ENCODE data around the gene SLC22A1.
"Not testable (repeated sequence)": the region's sequence is repeated elsewhere in the genome, so short reads cannot be mapped to it uniquely, and the experiment has no call there.

SLC22A1 gene

DNA sequence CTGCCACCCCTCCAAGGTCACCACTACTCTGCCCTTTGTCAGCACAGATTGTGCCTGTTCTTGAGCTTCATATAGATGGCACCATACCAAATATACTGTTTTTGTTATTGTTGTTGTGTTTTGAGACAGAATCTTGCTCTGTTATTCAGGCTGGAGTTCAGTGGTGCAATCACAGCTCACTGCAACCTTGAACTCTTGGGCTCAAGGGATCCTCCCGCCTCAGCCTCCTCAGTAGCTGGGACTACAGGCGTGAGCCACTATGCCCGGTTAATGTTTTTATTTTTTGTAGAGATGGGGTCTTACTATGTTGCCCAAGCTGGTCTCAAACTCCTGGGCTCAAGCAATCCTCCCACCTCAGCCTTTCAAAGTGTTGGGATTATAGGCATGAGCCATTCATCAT is 18.9 kb downstream of the SLC22A1 start:
- DNase-seq, result not testable (repeated sequence)

DNA sequence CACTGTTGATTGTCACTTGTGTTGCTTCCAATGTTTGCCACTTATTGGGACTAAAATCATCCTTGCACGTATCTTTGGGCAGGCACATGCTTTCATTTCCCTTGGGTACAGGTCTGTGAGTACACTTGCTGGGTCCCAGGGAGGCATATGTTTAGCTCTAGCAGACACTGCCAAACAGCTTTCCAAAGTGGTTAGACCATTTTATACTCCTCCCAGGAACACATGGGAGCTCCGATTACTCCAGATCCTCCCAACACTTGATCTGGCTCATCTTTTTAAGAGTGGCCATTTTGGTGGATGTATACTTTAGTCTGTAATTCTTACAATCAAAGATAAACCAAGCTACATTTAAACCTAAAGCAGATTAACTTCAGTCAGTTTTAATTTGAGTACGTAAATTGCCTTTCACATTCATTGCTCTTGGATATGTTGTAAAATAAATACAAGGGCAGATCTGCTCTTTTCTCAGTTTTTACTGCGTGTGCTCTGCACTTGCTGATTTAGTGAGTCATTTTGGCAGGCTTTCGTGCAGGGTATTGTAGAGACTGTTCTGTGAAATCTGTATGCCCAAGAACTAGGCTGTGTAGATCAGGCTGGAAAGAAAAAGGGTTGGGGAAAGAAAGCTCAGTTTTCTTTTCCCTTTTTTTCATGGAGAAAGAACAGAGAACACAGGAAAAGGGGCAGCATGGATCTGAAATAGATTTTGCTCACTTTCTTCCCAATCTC is 19.5 kb downstream of the SLC22A1 start:
- peak; percentile 62 for DNase-seq

DNA sequence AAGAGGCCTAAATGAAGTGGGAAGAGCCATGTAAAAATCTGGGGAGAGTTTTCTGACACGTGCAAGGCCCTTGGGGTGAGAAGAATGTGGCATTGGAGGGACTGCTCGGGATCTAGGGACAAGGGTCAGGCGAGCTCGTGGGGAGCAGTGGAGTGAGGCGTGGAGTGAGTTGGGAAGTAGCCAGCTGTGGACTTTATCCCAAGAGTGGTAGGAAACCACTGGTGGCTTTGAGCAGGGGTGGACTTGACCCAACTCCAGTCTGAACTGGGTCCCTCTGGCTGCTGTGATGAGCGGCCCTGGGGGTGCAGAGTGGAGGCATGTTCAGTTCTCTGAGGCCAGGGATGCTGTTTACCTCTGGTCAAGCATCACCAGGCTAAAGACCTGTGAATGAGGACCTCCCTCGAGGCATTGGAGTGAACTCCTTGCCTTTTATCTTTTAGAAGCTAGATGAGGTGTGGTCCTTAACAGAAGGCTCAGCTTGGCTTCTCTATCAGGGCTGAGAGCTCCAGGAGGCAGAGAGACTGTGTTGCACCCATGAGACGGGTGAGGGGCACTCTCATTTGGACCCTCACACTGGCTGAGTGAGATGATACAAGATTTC is 20.6 kb downstream of the SLC22A1 start:
- no peak for DNase-seq

- DNase-seq, result no peak
Measured at GRCh38 chr6:160146454-160147145, 25.0 kb downstream of the SLC22A1 start.

GRCh38 chr6:160147146-160147536 is 25.5 kb downstream of the SLC22A1 start:
- no peak for DNase-seq

- no peak for DNase-seq
Measured at GRCh38 chr6:160154471-160154870, 32.9 kb downstream of the SLC22A1 start.

DNA sequence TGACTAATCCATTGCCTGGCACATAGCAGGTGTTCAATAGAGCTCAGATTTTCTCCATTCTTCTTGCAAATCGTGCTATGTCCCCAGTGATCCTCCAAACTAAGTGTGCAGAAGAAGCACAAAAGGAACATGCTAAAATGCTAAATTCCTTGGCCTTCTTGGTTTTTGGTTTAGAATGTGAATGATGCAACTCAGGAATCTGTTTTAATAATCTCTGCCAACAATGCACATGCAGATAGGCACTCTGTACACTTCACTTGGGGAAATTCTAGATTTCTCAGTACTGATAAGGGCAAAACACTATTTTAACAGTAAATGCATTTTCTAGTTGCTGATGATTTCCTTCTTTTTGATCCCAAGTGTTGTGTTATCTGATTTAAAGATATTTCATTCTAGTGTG is 35.2 kb downstream of the SLC22A1 start:
- peak; percentile 26 for DNase-seq

DNA sequence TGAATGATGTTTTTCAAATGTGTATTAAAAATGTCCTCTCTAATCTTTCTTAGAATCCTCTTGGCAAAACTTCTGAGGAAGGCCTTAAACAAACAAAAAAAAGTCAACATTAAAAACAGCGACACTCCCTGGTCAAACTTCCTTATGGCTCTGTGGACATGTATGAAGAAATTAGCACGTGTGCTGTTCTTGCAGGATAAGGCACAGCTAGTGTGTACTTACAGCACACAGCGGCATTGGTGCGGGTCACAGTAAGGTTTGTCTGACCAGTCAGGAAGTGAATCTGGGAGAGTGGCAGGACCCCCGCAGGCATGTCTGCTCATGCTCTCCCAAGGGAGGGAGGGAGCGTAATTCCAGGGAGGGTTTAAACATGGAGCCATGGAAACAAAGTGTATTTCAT is 38.8 kb downstream of the SLC22A1 start:
- no peak for DNase-seq

DNA sequence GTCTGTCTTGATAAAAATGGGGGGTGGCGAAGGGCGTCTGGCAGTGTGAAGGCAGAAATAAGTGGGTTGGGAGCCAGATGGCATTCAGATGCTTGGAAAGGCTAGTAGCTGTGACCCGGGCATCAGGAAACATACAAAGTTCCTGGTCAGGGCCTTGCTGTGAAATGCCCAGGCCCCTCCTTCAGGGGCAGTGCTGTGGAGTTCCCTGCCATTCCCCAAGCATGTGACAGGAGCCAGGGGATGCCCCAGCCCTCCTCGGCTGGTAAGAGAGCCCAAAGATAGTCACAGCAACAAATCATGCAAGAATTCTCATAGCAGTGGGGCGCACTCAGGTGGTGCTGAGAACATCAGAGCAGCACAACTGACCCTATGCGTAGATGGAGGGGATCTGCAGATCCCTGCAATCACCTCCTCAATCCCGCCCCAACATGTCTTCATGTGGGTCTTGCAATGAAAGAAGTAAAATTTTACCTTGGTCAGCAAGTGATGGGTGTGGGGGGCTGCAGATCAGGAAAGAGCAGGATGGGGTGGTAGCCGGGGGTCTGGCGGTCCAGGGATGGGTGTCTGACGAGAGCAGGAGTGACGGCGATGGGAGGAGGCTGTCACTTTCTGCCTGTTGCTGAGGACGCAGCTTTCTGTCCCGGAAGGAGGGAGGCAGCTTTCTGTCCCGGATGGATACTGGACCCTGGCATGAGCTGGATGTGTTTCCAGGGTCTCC is 39.5 kb downstream of the SLC22A1 start:
- no peak for DNase-seq

DNA sequence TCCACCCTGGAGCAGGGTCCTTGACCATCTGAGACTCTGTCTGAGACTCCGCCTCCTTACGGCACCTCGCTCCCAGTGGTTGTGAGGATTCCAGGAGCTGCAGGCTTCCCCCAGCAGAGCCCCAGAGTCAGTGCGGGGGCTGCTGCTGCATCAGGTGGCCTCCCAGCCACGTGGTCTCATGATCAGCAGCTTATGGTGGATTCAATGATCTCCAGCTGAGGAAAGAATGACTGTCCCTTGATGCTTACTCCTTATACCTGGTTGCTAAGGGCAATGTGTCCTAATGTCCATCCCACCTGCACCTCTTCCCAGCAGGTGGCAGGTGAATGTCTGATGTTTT is 40.0 kb downstream of the SLC22A1 start:
- no peak for DNase-seq

- DNase-seq, result no peak
Measured at GRCh38 chr6:160162030-160162566, 40.5 kb downstream of the SLC22A1 start.

- DNase-seq, result no peak
Measured at GRCh38 chr6:160163425-160163824, 41.8 kb downstream of the SLC22A1 start.

- DNase-seq, result no peak
Measured at GRCh38 chr6:160163912-160164311, 42.3 kb downstream of the SLC22A1 start.

GRCh38 chr6:160165928-160166327 is 44.3 kb downstream of the SLC22A1 start:
- not testable (repeated sequence) for DNase-seq

DNA sequence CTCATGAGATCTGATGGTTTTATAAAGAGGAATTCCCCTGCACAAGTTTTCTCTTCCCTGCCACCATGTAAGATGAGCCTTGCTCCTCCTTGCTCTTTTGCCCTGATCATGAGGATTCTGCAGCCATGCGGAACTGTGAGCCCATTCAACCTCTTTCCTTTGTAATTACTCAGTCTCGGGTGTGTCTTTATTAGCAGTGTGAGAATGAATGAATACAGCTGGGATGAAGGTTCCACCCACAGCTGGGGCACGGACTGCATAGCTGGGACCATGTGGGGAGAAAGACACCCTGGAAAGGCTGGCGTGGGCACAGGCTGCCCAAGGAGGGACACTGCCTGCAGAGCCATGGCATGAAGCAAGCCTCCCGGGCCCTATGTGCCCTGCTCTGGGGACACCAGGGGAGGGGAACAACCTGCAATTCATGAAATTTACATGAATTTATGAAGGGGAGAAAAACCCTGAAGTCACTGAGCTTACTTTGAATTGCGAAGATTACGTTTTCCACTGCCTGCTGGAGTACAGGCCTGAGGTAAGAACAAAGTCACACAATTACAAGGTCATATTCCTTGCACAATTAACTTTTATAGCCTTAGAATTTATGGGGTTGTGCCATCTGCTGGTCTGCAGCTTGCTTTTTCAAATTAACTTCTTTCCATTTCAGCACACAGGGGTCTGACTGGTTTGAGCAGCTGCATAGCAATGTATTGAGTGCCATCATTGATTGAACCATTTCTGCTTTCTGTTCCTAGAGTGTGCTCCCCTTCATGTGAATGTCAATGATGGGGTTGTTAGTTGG is 46.2 kb downstream of the SLC22A1 start:
- DNase-seq, result no peak

GRCh38 chr6:160170018-160170680 is 48.5 kb downstream of the SLC22A1 start:
- no peak for DNase-seq

- DNase-seq, result no peak
Measured at GRCh38 chr6:160172704-160173103, 51.1 kb downstream of the SLC22A1 start.

DNA sequence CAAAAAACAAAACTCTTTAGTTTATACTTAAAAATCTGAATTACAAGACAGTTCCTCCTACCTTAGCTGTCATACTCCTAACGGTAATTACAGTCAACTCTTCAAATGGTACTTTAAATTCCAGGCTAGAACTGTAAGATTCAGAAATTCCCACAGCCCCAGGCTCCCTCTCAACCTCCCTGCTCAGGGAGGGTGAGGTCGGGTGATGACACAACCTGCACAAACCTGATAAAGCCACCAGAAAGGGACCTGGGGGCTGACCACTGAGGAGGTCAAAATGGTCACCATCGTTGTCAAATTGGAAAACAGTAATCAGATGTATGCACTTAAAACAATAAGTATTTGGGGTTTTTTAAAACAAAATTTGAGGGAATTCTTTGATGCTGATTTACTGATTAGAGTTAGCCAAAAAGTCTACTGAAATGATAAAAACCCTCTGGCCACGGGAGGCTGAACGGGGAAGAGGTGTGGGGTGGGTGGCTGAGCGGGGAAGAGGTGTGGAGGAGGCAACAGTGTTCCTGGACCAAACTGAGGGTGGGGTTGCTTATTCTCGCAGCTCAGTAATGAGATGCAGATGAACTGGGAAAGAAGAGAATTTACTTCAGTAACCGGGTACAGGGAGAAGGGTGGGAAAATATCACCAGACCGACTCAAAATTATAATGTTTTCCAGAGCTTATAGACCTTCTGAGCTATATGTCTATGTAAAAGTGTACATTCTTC is 52.4 kb downstream of the SLC22A1 start:
- DNase-seq, result no peak

- DNase-seq, result no peak
Measured at GRCh38 chr6:160174681-160175080, 53.1 kb downstream of the SLC22A1 start.

DNA sequence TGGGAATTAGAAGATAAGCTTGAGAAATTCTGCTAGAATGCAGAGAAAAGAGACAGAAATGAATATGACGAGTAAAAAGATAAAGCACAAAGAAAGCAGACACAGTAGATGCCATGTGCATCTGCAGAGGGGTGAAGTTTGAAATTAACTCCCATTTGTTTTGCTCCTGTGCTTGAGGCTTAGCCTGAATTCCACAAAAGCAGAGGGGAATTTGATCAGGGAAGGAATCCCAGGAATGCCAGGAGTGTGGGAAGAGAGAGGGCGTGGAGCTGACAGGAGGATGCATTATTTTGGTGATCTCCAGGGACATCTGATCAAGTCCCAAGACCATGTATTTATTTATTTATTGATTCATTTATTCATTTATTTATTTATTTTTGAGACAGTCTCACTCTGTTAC is 55.6 kb downstream of the SLC22A1 start:
- peak; percentile 13 for DNase-seq

- no peak for DNase-seq
Measured at GRCh38 chr6:160178271-160178670, 56.7 kb downstream of the SLC22A1 start.

Measured in fibroblast of upper back skin (primary cell).